ENCODE measurements around the gene PLP2. TPM values are rescaled to one million over a fixed set of nuclear protein-coding genes. Genes with fewer than 3 reads are reported as not detected.
A peak's percentile ranks its signal among the peaks of the same experiment; 100 is the strongest.
"Not testable (repeated sequence)": the region's sequence is repeated elsewhere in the genome, so short reads cannot be mapped to it uniquely, and the experiment has no call there.

The PLP2 gene
- total and polyA plus RNA-seq, 2 donors (not counting 1 experiment from before 2014, with no cell fraction given) = 23.3 to 212 TPM

- not testable (repeated sequence) for H3K36me3 ChIP-seq (ENCODE audit: control insufficient read depth, insufficient read depth, low read length); H3K27ac ChIP-seq (ENCODE audit: insufficient read depth, low read length); H3K4me3 ChIP-seq (replicated peaks in 1 of 4; ENCODE audit: control extremely low read depth in 1 of 4, insufficient read depth in 1 of 4, low read depth in 3 of 4, low read length in 4 of 4); H3K4me2 ChIP-seq (ENCODE audit: extremely low read depth, insufficient read depth, low read length); H3K9me3 ChIP-seq (ENCODE audit: control insufficient read depth, insufficient read depth, low read depth, low read length); H3K4me1 ChIP-seq (ENCODE audit: control insufficient read depth, extremely low read depth, insufficient read depth, low read length); DNase-seq (ENCODE audit: low read depth in 2 of 2); H3K27me3 ChIP-seq (ENCODE audit: control insufficient read depth, insufficient read depth, low read length); H2AFZ ChIP-seq (ENCODE audit: low read length); H4K20me1 ChIP-seq (ENCODE audit: control insufficient read depth, extremely low read depth, insufficient read depth, low read length); H3K79me2 ChIP-seq (ENCODE audit: control insufficient read depth, insufficient read depth, low read length); H3K9ac ChIP-seq (ENCODE audit: insufficient read depth, low read length)
- TF ChIP-seq, protein P1, sequence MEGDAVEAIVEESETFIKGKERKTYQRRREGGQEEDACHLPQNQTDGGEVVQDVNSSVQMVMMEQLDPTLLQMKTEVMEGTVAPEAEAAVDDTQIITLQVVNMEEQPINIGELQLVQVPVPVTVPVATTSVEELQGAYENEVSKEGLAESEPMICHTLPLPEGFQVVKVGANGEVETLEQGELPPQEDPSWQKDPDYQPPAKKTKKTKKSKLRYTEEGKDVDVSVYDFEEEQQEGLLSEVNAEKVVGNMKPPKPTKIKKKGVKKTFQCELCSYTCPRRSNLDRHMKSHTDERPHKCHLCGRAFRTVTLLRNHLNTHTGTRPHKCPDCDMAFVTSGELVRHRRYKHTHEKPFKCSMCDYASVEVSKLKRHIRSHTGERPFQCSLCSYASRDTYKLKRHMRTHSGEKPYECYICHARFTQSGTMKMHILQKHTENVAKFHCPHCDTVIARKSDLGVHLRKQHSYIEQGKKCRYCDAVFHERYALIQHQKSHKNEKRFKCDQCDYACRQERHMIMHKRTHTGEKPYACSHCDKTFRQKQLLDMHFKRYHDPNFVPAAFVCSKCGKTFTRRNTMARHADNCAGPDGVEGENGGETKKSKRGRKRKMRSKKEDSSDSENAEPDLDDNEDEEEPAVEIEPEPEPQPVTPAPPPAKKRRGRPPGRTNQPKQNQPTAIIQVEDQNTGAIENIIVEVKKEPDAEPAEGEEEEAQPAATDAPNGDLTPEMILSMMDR (conservative IDR thresholded peaks at IDR 0.05 in 1 of 2, IDR thresholded peaks at IDR 0.05 in 1 of 2; ENCODE audit: low read depth in 1 of 2, low read length in 2 of 2) = peak; percentile 20 to 44
Measured at GRCh38 chrX:49142264-49142663, 29.4 kb upstream of the PLP2 start.

- H3K9me3 ChIP-seq (ENCODE audit: control insufficient read depth, insufficient read depth, low read depth, low read length); H4K20me1 ChIP-seq (ENCODE audit: control insufficient read depth, extremely low read depth, insufficient read depth, low read length); H3K36me3 ChIP-seq (ENCODE audit: control insufficient read depth, insufficient read depth, low read length); DNase-seq (ENCODE audit: low read depth in 2 of 2); H2AFZ ChIP-seq (ENCODE audit: low read length); H3K27ac ChIP-seq (ENCODE audit: insufficient read depth, low read length); H3K4me1 ChIP-seq (ENCODE audit: control insufficient read depth, extremely low read depth, insufficient read depth, low read length); H3K27me3 ChIP-seq (ENCODE audit: control insufficient read depth, insufficient read depth, low read length); H3K9ac ChIP-seq (ENCODE audit: insufficient read depth, low read length); H3K79me2 ChIP-seq (ENCODE audit: control insufficient read depth, insufficient read depth, low read length); H3K4me3 ChIP-seq (replicated peaks in 1 of 4; ENCODE audit: control extremely low read depth in 1 of 4, insufficient read depth in 1 of 4, low read depth in 3 of 4, low read length in 4 of 4); H3K4me2 ChIP-seq (ENCODE audit: extremely low read depth, insufficient read depth, low read length): not testable (repeated sequence)
Measured at GRCh38 chrX:49143154-49143553, 28.5 kb upstream of the PLP2 start.

DNA sequence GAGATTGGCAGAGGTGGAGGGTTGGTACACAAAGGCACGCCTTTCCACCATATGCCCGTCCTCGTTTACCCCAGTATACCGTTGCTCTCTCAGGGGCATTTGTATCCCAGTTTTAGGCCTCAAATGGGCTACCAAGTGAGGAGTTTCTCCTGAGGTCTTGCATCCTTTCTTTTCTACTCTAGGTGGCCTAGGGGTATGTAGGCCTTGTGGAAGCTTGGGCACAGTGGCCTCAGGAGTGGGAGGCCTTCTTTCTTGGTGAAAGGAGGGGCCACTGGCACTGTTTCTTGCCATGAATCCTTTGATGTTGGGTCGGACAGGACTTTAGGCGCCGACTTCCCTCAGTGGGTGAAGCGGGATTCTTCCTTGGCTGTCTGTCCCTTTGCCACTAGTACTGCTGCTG lies 24.4 kb upstream of the PLP2 start:
- no peak for TF ChIP-seq EZH2 (IDR thresholded peaks at IDR 0.05; ENCODE audit: low read length, missing control alignments)
- TF ChIP-seq, protein P1 (conservative IDR thresholded peaks at IDR 0.05 in 1 of 2, IDR thresholded peaks at IDR 0.05 in 1 of 2; ENCODE audit: low read depth in 1 of 2, low read length in 2 of 2) = no peak
- H3K4me1 ChIP-seq (ENCODE audit: control insufficient read depth, extremely low read depth, insufficient read depth, low read length) = no peaks in the 10 kb centered on the region
- H3K4me2 ChIP-seq (ENCODE audit: extremely low read depth, insufficient read depth, low read length) = no peak overlapping the region
- H2AFZ ChIP-seq (ENCODE audit: low read length) = no peak overlapping the region
- H3K27ac ChIP-seq (ENCODE audit: insufficient read depth, low read length) = no peak overlapping the region
- no peaks in the 10 kb centered on the region for H3K79me2 ChIP-seq (ENCODE audit: control insufficient read depth, insufficient read depth, low read length)
- H3K27me3 ChIP-seq (ENCODE audit: control insufficient read depth, insufficient read depth, low read length) = no peaks in the 10 kb centered on the region
- no peaks in the 10 kb centered on the region for H3K9me3 ChIP-seq (ENCODE audit: control insufficient read depth, insufficient read depth, low read depth, low read length)
- no peaks in the 10 kb centered on the region for H4K20me1 ChIP-seq (ENCODE audit: control insufficient read depth, extremely low read depth, insufficient read depth, low read length)
- no peak overlapping the region for H3K9ac ChIP-seq (ENCODE audit: insufficient read depth, low read length)
- no peak overlapping the region for H3K4me3 ChIP-seq (replicated peaks in 1 of 4; ENCODE audit: control extremely low read depth in 1 of 4, insufficient read depth in 1 of 4, low read depth in 3 of 4, low read length in 4 of 4)
- no peak for DNase-seq (ENCODE audit: low read depth in 2 of 2)
- no peaks in the 10 kb centered on the region for H3K36me3 ChIP-seq (ENCODE audit: control insufficient read depth, insufficient read depth, low read length)

DNA sequence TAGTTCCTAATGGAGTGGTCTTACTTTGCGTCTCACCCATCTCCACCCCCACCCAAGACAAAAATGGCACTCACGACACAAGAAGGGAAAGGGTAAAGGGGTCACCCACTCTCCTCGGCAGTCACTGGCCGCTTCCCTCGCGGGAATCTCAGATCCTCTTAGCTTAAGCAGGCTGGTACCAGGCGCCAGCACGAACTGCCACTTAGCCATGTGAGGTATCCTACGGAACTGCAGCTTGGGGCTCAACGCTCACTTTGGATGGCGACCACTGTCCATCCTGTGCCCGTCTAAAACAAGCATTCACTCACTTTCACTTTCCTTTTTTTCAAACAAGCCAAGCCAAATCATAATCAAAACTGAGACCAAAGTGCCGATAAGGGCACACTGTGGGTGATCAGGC lies 23.8 kb upstream of the PLP2 start:
- no peak for DNase-seq (ENCODE audit: low read depth in 2 of 2)
- Histone ChIP-seq H3K79me2 (ENCODE audit: control insufficient read depth, insufficient read depth, low read length) (no peaks in the 10 kb centered on the region), H3K36me3 (ENCODE audit: control insufficient read depth, insufficient read depth, low read length) (no peaks in the 10 kb centered on the region), H3K27me3 (ENCODE audit: control insufficient read depth, insufficient read depth, low read length) (no peaks in the 10 kb centered on the region), H3K4me1 (ENCODE audit: control insufficient read depth, extremely low read depth, insufficient read depth, low read length) (no peaks in the 10 kb centered on the region), H3K4me3 (replicated peaks in 1 of 4; ENCODE audit: control extremely low read depth in 1 of 4, insufficient read depth in 1 of 4, low read depth in 3 of 4, low read length in 4 of 4) (no peak overlapping the region), H3K9ac (ENCODE audit: insufficient read depth, low read length) (no peak overlapping the region), H4K20me1 (ENCODE audit: control insufficient read depth, extremely low read depth, insufficient read depth, low read length) (no peaks in the 10 kb centered on the region), H3K27ac (ENCODE audit: insufficient read depth, low read length) (no peak overlapping the region), H3K4me2 (ENCODE audit: extremely low read depth, insufficient read depth, low read length) (no peak overlapping the region), H2AFZ (ENCODE audit: low read length) (no peak overlapping the region), H3K9me3 (ENCODE audit: control insufficient read depth, insufficient read depth, low read depth, low read length) (no peaks in the 10 kb centered on the region)
- TF ChIP-seq, protein P1 (conservative IDR thresholded peaks at IDR 0.05 in 1 of 2, IDR thresholded peaks at IDR 0.05 in 1 of 2; ENCODE audit: low read depth in 1 of 2, low read length in 2 of 2) = no peak
- TF ChIP-seq EZH2 (IDR thresholded peaks at IDR 0.05; ENCODE audit: low read length, missing control alignments) = no peak

DNA sequence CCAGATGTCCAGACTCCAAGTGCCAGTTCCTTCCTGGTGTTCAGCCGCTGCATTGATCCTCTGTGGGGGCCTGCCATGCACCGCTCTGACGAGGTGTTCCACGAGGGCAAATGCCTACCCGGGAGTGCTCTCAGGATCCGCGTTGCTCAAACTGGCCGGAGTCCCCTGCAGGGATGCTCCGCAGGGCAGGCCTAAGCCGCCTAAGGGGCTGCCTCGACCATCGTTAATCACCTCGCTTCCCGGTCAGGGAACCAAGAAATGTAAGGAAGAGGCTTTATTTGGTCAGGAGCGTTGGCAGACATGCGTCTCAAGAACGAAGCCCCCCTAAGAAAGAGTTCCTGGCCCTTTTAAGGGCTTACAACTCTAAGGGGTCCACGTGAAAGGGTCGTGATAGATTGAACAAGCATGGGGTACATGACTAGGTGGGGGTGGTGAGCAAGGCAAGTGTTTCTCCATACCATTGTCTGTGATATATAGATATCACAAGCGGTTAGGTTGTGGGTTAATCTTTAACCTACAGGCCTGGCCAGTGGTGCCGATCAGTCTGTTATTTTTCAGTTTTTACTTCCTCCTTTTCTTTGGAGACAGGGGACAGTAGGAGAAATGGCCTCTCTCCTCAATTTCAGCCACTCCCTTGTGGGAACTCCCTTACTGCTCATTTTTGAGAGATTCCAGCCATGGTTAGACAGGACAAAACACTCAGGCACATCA lies 23.2 kb upstream of the PLP2 start:
- H3K4me1 ChIP-seq (ENCODE audit: control insufficient read depth, extremely low read depth, insufficient read depth, low read length); DNase-seq (ENCODE audit: low read depth in 2 of 2); H3K9me3 ChIP-seq (ENCODE audit: control insufficient read depth, insufficient read depth, low read depth, low read length); H3K27ac ChIP-seq (ENCODE audit: insufficient read depth, low read length); H2AFZ ChIP-seq (ENCODE audit: low read length); H3K4me2 ChIP-seq (ENCODE audit: extremely low read depth, insufficient read depth, low read length); H3K36me3 ChIP-seq (ENCODE audit: control insufficient read depth, insufficient read depth, low read length); H3K27me3 ChIP-seq (ENCODE audit: control insufficient read depth, insufficient read depth, low read length); H3K9ac ChIP-seq (ENCODE audit: insufficient read depth, low read length); H4K20me1 ChIP-seq (ENCODE audit: control insufficient read depth, extremely low read depth, insufficient read depth, low read length); H3K79me2 ChIP-seq (ENCODE audit: control insufficient read depth, insufficient read depth, low read length); H3K4me3 ChIP-seq (replicated peaks in 1 of 4; ENCODE audit: control extremely low read depth in 1 of 4, insufficient read depth in 1 of 4, low read depth in 3 of 4, low read length in 4 of 4): not testable (repeated sequence)
